Stimulated activated CD4-positive, alpha-beta T cell treated with anti-CD3 and anti-CD28 coated beads, Interleukin-12 subunit alpha, Interleukin-12 subunit beta, amount 100 ng/mL, for 4 hours (primary cell): ENCODE results near the gene NPRL2.
"Not testable (repeated sequence)": the region's sequence is repeated elsewhere in the genome, so short reads cannot be mapped to it uniquely, and the experiment has no call there.

Source experiments
- DNase-seq: peaks from one replicate; pipeline ENCODE4 v3.0.0-alpha.2; 2020

NPRL2 gene

DNA sequence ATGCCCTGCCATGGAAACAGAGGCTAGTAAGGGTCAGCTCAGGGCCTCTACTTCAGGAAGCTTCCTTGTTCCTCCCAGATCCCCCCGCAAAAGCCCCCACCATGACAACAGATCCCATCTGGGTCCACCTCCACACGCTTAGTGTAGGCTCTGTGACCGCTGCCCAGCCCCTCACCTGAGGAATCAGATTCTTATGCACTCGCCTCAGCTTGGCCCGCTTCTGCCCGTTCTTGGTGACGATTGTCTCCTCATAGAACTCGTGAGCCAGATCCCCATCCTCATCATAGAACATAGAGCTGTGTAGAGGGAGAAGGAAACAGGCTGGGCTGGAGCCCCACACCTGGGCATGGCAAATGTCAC lies 24.4 kb downstream of the NPRL2 start:
- DNase-seq = no peak

DNA sequence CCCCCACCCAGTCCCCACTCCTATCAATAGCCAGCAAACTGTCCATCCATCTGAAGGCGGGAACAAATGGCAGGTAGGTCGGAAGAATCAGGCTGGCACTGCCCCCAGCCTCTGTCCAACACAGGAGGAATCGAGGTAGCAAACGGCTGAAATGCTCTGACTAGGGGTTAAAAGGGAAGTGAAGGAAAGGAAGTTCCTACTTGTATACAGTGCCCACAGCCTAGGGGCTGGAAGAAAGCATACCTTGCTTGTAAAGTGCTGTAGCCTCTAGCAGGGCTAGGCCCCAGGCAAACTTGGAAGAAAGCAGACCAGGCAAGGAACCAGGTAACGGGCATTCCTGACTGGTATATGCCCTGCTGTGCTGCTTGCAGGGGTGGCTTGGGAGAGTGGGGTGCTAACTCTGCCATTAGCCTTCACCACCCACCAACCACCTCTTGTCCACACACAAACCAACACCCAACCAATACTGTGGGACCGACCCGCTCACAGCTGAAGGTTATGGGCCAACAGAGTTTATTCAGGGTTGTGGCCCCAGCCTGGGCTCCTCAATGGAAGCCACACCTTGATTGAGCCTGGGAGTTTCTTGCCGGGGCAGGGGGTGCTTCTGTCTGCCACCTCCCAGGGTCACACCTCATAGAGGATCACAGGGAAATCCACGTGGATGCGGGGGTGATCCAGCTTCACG lies 24.9 kb downstream of the NPRL2 start:
- DNase-seq = no peak

DNA sequence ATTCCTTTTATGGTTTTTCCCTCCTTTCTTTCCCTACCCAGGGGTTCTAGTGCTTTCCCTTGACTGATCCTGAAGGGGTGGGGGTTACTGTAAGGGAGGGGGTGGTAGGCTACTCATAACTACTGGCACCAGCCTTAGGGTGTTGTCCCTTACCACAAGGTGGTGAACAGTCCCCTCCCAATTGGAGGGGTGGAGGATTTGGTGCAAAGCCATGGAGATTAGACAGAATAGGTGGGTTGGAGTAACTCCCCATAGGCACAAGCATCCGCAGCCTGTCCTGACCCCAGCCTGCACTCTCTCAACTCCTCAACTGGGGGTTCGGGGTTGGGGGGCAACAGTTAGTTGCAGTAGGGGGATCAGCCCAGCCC lies 25.5 kb downstream of the NPRL2 start:
- DNase-seq = no peak

DNA sequence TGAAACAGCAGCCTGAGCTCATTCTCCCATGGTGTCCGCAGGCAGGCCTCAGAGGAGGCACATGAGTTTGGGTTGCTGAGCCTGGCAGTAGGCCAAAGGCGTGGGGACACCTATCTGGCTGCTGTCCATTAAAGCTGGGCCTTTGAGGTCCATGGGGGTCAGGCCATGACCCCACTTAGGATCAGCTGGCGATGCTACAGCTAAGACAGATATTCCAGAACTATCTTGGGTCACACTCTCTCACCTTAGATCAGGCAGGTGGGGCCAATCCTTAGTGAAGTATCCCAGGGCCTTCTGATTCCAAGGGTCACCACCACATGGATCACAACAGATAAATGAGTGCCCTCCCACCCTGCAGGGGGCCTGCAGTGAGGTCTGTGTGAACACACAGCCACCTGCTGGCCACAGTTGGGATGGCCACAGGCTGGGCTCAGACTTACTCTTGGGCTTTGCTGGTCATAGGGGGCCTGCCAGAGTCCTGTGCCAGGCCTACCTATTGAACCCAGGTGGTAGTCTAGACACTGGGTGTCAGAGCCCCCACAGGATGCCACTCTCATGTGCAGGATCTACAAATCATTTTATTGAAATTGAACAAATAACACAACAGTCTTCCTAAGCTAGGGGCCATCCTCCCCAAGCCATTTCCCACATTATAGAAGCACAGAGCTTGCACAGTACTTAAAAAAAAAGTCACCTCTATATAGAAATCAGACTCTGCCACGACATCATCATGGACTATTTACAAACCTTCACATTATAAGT lies 26.0 kb downstream of the NPRL2 start:
- peak; percentile 63 for DNase-seq

DNA sequence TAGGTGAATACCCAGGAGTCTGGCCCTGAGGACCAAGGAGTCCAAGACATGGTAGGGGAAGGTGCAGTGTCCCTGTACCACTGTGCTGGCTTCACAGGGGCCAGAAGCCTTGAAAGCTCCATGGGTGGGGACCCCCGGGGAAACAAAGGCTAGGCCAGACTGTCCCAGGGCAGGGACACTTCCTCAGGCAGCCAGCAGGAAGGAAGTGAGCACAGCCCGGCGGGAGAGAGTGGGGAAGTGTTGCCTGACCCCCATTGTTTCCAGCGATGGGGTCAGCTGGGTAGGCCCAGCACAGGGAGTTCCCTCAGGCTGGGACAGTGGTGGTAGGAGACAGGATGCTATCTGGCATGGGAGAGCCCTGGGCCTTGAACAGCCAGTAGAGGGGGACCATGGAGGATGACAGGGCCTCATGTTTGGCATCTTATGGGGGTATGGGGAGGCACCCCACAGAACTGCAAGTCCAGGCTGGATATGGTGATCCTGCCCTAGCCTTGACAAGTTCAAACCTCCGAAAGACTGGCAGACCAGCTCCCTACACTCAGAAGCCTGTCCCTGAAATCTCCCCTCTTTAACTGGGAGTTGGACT lies 26.9 kb downstream of the NPRL2 start:
- no peak for DNase-seq

DNA sequence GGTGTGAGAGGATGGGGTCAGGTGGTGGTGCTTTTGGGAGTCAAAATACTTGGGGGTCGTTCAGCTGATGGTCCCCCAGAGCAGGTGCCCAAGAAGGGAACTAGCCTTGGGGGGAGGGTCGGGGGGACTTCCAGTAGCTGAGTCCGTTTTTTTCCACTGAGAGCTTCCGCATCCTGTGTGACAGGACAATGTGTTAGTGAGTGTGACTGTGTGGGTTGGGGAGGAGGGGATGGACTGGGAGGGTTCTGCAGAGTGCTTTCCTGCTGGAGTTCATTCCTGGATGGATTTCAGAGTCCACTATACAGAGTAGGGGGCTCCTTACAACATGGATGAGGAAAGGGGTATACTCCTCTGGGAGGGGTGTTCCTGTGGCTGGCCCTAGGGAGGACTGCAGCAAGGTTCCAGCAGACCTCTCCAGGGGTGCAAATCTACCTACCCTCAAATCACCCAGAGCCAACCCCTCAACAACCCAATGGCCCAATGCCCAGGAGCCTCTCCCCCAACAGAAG lies 27.4 kb downstream of the NPRL2 start:
- no peak for DNase-seq

DNA sequence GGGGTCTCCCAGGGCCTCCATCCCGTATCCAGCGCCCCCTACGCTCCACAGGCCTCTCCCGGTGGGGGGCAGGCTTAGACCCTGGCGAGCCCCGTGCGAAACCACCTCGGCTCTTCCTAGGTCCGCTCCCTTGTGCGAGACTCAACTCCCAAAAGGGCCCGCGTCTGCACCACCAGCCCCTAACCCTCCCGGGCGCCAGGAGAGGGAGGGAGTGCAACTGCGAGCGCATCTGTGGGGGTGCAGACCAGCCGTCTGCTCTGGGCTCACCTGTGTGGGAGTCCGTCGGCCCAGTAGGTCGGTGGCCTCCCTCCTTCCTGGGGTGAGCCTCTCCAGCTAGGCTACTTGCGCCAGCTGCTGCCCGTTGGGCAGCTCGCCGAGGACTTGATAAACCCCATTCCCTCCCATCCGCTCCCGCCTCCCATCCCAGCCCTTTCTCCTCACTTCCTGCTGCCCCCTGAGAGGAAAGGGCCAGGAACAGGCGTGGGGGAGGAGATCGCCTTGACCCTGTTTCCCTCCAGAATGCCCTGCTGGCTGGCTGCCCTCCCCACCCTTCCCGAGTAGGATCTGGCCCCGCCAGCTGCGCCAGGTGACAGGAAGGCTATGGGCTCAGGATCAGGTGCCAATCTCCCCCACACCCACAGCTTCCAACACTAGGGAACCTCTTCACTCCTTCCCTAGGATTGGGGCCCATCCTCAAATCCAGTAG lies 28.0 kb downstream of the NPRL2 start, which contains the start of gene HYAL2:
HYAL2 (minus strand) TSS at position 360 of the 706 bp plus-strand sequence. CDS start 2,256 bp downstream, outside the sequence.
- DNase-seq = no peak

DNA sequence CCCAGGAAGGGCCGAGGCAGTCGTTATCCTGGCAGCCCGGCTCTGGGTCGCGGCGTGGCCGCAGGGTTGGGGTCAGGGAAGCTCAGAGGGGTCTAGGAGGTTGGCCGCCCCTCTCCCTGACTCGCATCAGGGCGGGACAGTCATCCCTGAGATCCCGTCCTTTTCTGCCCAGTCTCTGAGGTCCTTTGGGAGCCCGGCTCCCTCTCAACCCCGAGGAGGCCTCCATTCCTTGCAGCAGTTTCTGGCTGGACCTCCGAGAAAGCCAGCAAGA lies 28.5 kb downstream of the NPRL2 start:
- no peak for DNase-seq

DNA sequence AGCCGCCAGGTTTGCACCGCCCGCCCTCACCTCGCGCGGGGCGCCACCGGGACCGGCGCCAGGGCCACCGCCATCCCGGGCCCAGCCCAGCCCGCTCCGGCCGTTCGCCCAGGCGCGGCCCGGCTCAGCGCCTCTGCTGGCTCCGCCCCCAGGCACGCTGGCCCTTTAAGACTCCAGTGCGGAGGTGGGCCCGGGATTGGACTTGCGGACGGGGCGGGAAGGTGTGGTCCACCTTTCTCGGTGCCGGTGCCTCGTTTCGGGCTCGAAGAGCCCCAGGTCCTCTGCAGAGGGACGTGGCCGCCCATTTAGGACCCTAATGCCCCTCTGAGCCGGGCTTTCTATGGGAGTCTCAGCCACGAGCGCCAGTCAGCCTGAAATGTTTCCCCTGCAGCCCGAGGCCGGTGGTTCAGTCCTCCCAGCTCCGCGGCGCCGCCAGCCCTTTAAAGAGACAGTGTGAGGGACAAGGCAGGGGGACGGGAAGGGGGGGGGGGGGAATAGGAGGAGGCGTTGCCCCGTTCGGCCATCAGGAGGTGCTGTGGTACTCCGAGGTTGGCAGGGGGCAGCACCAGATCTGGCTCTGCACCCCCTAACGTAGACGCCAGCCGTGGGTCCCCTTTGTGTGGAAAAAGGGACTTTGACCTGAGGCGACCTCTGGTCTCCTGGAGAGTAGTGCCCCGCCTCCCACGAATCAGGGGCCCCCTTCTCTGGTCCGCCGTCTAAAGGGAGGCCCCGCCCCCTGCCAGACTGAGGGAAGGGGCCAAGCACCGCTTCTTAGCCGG lies 29.1 kb downstream of the NPRL2 start:
- peak; percentile 78 for DNase-seq

DNA sequence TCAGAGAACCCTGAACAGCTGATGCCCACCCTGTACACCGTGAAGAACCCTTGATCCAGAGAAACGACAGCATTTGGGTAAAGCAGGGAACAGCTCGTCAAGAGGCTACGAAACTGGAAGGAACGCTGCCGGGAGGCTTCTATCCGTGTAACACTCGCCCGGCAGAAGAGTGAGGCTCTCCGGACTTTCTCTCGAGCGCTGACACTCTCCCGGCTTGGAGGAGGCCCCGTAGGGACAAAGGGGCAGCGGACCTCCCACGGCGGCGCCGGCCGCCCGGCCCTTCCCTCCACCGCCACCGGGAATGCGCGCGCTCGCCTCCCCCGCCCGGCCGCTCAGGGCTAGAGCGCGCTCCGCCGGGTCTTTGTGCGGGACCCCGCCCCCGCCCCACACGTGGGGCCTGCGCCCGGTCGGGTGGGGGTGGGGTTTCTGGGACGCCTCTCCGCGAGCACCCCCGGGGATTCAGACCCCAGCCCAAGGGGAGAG lies 29.7 kb downstream of the NPRL2 start:
- DNase-seq = peak; percentile 62

DNA sequence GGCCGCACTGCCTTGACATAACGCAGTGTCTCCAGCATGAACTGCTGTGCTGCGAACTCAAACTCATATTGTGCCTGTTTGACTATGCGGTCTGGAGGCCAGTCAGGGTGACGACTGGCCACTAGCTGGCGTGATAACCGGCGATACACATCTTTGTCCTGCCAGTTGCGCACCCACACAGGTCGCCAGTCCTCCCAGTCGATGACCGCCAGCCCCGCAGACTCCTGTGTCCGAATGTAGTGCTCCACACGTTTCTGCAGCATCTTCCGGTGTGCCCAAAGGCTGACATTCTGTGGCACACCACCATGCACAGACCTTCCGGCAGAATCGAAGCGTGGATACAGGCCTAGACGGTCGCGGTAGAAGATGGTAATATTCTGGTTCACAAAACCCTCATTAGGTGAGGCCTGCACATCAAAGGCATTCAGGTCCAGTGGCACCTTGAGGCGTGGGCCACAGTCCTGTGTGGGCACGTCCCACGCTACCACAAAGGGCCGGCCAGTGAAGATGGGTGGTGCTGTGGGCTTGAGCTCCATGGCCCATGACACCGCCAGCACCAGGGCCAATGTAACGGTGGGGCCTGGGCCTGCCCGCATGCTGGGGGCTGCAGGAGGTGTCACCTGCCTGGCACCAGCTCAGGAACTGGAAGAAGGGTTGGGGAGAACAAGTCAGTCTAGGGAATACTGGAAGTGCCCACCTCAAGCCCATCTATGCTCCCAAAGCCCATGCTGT lies 30.5 kb downstream of the NPRL2 start:
- DNase-seq = no peak

DNA sequence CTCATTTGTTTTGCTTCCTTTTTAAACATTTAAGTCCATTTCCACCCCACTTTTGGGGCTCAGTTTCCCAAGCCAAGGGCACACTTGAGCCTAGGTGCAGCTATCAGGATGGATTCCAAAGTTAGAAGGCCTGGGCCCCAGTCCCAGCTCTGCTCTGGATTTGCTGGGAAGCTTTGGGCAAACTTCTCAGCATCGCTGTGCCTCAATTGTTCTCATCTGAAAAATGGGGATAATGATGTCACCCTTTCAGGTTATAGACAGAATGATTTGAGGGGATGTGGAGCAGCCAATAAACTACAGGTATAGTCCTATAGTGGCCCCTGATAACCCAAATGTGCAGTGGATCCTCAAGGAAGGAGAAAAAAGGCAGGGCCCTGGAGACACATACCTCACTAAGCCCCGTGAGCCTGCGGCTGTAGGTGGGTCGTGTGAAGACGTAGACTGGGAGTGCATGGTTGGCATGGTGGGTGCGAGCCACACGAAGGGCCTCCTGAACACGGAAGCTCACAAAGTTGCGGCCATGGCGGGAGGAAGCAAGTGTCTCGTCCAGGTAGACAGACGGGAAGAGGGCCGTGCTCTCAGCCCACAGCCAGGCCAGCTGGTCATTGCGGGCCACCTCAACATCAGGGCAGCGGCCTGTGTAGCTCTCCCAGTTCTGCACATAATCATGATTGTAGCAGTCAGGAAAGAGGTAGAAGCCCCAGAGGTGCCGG lies 31.2 kb downstream of the NPRL2 start:
- DNase-seq = no peak

DNA sequence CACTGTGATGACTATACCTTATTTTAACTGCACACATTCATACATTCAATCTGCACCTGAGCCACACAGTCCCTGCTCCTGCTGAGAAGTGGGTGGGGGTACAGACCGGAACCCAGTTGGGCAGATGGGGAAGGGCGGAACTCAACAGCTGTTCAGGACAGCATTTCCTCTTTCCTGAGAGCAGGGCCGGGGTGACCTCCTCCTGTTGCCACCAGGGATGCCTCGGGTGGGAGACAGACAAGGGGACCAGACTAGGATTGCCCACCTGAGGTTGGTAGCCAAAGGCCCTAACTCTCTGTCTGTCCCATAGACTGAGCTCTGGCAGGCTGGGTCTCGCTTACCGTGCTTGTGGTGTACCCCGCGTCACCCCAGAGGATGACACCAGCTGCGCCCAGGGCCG lies 32.0 kb downstream of the NPRL2 start:
- no peak for DNase-seq

DNA sequence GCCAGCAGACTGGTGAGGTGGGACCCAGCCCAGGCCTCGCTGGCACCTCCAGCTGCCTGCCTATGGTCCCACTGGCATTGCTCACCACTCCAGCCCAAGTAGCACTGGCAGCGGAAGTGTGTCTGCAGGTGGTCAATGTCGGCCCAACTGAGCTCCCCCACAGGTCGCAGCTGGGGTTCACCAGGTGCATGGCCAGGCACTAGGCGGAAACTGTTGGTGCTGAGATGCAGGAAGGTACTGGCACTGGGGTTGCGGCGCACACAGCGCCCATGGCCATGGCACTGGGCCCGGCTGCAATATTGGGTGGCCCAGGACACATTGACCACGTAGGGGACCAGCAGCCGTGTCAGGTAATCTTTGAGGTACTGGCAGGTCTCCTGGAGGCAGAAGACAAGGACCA lies 32.4 kb downstream of the NPRL2 start:
- DNase-seq = no peak

DNA sequence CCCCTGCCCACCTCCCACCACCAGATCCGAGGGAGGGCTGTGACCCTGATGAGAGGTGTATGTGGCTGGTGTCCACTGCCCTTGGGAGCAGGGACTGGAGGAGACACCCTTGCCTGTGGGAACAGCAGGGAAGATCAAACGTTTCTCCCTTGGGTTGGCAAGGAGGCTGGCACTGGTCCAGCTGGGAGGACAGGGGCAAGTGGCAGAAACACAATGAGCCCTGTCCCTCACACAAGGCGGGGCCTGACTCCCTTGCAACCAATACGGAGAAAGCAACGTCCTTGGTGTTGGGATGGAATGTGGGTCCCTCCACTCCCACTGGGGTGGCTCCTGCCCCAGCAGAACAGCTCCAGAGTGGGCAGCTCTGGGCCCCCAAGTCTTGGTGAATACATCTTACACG lies 33.3 kb downstream of the NPRL2 start:
- no peak for DNase-seq

DNA sequence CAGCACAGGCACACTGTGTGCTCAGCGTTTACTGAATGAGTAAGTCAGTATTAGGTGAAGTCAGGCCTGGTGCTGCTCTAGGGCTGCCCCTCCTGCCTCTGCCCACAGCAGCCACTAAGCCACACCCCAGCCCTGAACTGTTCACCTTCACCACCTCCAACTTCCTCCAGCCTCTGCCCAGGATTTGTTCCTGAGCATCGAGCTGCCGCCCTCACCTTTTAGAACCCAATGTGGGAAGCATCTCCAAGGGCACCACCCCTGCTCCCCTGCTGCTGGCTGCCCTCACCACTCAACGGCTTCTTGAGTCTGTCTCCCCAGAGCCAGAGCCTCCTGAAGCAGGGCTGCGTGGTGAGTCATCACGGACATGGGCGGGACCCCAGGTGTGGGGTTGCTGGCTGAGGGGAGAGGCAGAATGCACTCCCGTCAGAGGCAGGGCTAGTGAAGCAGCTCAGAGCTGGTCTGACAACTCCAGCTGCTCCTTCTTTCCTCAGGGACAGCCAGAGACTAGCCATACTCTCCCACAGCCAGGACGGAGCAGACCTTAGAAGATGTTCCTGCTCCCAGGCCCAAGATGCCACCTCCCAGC lies 33.8 kb downstream of the NPRL2 start:
- no peak for DNase-seq

DNA sequence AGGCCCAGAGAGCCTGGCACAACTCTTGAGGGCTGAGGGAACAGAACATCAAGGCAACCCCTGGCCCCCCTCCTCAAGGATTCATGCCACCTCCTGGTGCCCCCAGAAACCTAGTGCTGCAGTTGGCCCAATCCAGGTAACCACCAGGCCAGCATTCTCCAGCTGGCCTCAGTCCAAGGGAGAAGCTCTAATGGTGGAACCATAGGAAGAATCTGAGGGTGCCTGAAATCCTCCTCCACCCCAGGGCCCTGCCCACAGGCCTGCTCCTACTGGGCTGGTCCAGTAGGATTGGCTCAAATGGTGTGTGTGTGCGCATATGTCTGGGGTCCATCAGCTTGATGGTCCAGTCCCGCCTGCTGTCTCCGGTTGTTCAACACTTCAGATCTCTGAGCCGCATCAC lies 35.8 kb downstream of the NPRL2 start:
- no peak for DNase-seq

DNA sequence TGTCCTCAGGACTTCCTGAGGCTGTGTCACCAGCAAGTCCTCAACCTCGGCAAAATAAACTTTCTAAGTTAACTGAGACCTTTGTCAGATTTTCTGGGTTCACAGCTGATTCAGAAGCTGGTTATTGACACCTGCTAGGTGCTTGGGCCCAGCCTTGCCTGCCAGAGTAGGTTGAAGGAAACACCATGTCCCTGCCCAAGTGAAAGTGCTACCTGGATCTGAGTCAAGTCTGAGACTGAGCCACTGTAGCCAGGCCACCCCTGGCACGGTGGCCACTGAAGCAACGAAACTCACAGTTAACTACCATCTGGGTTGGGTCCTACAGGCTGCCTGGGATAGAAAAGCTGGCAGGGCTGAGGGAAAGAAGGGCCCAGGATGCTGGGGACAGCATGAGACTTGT lies 36.2 kb downstream of the NPRL2 start:
- DNase-seq = no peak

DNA sequence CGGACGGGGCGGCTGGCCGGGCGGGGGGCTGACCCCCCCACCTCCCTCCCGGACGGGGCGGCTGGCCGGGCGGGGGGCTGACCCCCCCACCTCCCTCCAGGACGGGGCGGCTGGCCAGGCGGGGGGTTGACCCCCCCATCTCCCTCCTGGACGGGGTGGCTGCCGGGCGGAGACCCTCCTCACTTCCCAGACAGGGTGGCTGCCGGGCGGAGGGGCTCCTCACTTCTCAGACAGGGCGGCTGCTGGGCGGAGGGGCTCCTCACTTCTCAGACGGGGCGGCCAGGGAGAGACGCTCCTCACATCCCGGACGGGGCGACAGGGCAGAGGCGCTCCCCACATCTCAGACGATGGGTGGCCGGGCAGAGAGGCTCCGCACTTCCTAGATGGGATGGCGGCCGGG lies 38.5 kb downstream of the NPRL2 start:
- not testable (repeated sequence) for DNase-seq

DNA sequence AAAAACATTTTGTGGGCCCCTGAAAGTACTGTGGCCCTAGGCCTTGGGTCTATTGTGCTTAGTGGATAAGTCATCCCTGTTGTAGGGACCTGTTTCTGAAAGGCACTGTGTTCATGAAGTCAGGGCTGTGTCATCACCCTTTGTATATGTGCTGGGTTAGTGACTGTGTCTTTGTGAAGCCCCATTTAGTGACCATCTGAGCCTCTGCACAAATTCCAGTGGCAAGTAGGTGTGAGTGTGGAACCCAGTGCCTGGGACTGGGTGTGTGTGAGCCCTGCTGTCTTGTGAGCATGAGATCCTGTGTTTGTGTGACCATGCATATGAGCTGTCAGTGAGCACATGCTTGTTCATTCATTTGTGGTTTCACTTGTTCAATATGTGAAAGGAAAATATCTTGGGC lies 46.0 kb downstream of the NPRL2 start:
- DNase-seq = no peak
